Measurements from ENCODE around the gene CDH4.

- TF ChIP-seq, protein P1, sequence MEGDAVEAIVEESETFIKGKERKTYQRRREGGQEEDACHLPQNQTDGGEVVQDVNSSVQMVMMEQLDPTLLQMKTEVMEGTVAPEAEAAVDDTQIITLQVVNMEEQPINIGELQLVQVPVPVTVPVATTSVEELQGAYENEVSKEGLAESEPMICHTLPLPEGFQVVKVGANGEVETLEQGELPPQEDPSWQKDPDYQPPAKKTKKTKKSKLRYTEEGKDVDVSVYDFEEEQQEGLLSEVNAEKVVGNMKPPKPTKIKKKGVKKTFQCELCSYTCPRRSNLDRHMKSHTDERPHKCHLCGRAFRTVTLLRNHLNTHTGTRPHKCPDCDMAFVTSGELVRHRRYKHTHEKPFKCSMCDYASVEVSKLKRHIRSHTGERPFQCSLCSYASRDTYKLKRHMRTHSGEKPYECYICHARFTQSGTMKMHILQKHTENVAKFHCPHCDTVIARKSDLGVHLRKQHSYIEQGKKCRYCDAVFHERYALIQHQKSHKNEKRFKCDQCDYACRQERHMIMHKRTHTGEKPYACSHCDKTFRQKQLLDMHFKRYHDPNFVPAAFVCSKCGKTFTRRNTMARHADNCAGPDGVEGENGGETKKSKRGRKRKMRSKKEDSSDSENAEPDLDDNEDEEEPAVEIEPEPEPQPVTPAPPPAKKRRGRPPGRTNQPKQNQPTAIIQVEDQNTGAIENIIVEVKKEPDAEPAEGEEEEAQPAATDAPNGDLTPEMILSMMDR (IDR thresholded peaks at IDR 0.05): no peak
- TF ChIP-seq EZH2 (IDR thresholded peaks at IDR 0.05; ENCODE audit: borderline replicate concordance, insufficient read depth, low read depth, low read length, poor library complexity, severe bottlenecking): no peak
These were observed 80.2 kb downstream of the CDH4 start for GRCh38 chr20:61332016-61332975.

Data from B cell (primary cell).